NB4 (cell line): ENCODE results near the gene SNHG17.

Source experiments
- CTCF ChIP-seq: IDR thresholded peaks from one replicate; pipeline ENCODE4 v1.5.1; 2012; ENCODE audit warnings: low read depth, low read length
- MAX ChIP-seq: IDR thresholded peaks from 2 replicates; pipeline ENCODE4 v1.6.1; 2011; ENCODE audit warnings: low read depth, low read length
- POLR2A ChIP-seq: IDR thresholded peaks from 2 replicates; pipeline ENCODE4 v1.6.1; 2011; ENCODE audit warnings: mild to moderate bottlenecking; ENCODE audit not compliant: insufficient read length; ENCODE audit errors: extremely low read depth

DNA sequence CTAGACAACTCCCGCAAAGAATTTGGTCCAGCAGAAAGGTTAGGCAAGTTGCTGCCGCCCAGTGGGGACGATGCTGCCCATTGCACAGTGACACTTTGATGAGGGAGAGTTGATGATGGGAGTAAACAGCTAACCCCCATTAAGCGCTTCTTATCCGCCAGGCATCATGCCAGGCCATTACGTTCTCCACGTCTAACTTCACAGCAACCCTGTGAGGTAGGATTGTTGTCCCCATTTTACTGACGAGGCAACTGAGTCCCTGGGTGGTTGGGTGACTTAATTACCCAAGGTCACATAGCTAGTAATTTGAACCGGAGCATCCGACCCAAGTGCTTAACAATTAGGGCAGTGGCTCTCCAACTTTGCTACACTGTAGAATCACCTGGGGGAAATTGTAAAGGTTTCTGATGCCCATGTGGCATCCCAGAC is 38.3 kb upstream of the SNHG17 start:
- TF ChIP-seq CTCF (no peak), POLR2A (no peak), MAX (no peak)
